Stimulated activated CD4-positive, alpha-beta T cell treated with anti-CD3 and anti-CD28 coated beads, Interleukin-2, amount 100 ng/mL, for 4 hours (primary cell): ENCODE results near the gene DBNDD1.

Source experiments
- DNase-seq: peaks from one replicate; pipeline ENCODE4 v3.0.0-alpha.2; 2020; ENCODE audit warnings: low read depth

The DBNDD1 gene

GRCh38 chr16:89961920-89962319 is 57.3 kb downstream of the DBNDD1 start:
- DNase-seq: no peak

- DNase-seq: no peak
Measured at GRCh38 chr16:89960966-89961365, 58.3 kb downstream of the DBNDD1 start.

GRCh38 chr16:89958596-89958995 is 60.7 kb downstream of the DBNDD1 start:
- no peak for DNase-seq

GRCh38 chr16:89958068-89958467 is 61.2 kb downstream of the DBNDD1 start:
- no peak for DNase-seq

- no peak for DNase-seq
Measured at GRCh38 chr16:89957216-89957785, 62.0 kb downstream of the DBNDD1 start.

GRCh38 chr16:89956505-89957215 is 62.6 kb downstream of the DBNDD1 start:
- DNase-seq: no peak

GRCh38 chr16:89955001-89955685 is 64.1 kb downstream of the DBNDD1 start:
- DNase-seq: no peak
